GM19351 (cell line): Measurements from ENCODE around the gene IL20.

Experiments used
- ATAC-seq: cut with Tn5 transposase; IDR thresholded peaks from one replicate; pipeline ENCODE4 v1.9.1; 2021; ENCODE audit warnings: mild to moderate bottlenecking, moderate library complexity; ENCODE audit not compliant: unreplicated experiment

IL20 gene

DNA sequence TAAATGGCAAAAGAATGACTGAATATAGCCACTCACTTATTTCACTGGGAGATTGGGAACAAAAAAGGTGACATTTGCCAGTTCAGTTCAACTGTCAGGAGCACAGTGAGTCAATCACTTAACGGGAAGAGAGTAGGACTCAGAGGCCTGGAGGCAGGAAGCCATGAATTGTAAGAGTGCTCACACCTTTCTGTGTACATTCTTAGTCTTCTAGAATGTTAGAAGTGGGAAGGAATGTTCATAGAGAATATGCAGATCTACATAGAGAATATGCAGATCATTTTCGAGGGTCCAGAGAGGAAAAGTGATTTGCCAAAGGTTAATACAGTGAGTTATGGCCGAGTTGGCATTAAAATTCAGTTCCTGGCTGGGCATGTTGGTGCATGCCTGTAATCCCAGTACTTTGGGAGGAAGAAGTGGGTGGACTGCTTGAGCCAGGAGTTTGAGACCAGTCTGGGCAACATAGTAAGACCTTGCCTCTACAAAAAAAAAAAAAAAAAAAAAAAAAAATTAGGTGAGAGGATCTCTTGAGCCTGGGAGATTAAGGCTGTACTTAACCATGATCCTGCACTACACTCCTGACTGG lies 8.3 kb downstream of the IL20 start:
- no peak for ATAC-seq

DNA sequence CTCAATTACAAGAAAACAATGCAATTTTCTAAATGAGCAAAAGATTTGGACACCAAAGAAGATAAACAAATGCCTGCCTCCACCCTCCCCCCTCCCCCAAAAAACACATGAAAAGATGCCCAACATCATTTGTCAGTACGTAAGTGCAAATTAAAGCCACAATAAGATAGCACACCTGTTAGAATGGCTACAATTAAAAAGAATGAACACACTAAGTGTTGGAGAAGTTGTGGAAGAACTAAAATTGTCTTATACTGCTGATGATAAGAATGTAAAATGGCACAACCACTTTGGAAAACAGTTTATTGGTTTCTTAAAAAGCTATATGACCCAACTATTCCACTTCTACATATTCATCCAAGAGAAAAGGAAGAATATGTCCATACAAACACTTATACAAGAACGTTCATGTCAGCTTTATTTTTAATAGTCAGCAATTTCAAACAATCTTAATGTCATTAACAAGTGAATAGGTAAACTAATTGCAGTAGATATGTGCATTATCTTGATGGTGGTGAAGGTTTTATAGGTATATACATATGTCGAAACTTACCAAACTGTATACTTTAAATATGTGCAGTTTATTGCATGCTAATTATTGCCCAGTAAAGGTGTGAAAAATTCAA lies 10.4 kb downstream of the IL20 start:
- no peak for ATAC-seq

DNA sequence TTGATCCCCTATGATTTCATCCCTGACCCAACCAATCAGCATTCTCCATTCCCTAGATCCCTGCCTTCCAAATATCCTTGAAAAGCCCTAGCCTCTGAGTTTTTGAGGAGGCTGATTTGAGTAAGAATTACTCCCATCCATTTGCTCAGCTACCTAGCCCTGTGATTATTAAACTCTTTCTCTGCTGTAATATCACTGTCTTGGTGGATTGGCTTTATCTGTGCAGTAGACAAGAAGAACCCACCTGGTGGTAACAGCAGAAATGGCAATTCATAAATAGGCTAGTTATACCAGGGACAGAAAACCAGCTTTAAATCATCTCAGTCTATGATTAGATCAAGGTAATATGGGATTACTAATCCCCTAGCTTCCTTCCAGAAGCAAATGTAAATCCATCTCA lies 13.0 kb downstream of the IL20 start:
- no peak for ATAC-seq

DNA sequence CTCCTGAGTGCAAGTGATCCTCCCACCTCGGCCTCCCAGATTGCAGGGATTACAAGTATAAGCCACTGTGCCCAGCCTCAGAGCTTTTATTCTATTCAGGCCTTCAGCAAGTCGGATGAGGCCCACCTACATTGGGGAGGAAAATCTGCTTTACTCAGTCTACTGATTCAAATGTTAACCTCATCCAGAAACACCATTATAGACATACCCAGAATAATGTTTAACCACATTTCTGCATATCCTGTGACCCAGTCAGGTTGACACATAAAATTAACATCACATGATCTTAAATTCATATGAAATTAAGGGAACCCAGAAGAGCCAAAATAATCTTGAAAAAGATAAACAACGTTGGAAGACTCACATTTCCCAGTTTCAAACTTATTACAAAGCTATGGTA lies 14.9 kb downstream of the IL20 start:
- ATAC-seq, result no peak

DNA sequence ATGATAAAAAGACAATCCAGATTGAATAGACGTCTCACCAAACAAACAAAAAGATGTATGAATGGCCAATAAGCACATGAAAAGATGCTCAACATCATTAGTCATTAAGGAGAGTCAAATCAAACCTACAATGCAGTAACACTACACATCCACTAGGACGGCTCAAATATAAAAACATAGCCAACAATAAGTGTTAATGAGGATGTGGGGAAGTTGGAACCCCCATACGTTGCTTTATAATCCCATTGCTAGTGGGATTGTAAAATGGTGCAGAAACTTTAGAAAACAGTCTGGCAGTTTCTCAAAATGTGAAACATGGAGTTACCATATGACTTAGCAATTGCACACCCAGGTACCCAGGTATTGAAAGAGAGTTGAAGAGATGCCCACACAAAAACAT lies 17.1 kb downstream of the IL20 start:
- no peak for ATAC-seq

DNA sequence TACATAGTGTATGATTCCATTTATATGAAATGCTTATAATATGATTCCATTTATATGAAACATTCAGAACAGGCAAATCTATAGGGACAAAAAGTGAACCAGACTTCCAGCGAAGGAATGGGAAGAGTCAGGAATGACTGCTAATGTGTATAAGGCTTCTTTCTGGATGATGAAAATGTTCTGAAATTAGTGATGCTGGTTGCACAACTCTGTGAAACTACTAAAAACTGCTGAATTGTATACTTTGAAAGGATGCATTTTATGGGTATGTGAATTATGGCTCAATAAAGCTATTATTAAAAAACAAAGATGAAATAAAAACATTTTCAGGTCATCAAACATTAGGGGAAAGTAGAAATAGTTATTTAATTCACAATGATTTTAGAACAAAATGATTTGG lies 17.7 kb downstream of the IL20 start:
- ATAC-seq, result no peak

DNA sequence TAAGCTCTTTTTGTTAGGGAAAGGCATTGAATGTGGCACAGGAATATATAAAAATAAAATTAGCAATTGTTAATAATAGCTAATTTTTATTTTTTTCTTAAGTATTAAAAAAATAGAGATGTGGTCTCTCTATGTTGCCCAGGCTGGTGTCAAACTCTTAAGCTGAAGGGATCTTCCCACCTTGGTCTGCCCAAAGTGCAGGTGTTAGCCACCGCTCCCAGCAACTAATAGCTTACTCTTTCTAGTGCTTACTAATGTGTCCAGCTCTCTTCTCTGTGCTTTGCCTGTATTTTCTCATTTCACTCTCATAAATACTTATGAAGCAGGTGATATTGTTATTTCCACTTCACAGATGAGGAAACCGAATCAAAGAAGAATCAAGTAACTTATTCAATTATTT lies 18.5 kb downstream of the IL20 start:
- ATAC-seq, result no peak

DNA sequence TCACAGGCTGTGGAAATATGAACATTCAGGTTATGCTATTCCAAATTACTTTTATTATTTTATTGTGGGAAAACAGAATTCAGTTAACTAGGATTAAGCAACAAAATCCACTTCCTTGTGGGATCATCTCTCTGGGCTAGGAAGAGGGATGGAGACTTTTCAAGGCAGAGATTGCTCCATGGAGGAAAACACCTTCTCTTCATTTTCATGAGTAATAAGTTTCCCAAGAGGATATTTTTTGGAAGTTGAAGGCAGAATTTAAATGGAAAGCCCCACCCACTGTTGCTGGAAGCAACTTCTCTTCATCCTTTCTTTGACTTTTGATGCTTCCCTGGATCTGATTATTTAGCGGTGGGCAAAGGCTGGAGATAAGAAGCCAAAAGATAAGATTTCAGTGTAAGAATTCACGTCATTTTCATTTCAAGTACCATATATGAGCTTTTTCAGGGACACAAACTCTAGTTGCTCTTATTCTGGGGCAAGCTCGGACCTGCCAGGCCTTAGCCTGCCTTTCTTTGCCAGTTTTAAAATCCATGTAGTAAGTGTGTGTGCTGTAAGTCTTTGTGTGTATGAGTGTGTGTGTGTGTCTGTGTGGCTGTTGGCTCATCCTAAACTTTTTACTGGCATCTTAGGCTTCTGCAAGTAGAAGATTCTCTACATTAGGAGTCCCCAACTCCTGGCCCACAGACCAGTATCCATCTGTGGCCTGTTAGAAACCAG lies 20.1 kb downstream of the IL20 start:
- ATAC-seq, result no peak

DNA sequence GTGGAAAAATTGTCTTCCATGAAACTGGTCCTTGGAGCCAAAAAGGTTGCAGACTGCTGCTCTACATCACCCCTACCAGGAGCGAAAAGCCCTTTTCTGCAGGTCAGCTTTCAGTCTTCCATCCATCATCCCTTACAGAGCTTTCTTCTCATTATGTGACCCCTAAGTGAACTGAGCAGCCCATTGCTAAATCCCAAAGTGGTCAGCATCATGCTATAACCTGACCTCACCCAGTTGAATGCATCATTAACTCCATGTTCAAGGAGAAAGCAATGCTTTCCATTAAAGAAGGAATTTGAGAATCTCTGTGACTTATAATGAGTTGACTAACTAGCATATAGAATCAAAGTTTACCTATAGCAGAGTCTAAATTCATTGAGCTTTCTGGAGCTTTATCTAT lies 21.4 kb downstream of the IL20 start:
- ATAC-seq, result no peak

DNA sequence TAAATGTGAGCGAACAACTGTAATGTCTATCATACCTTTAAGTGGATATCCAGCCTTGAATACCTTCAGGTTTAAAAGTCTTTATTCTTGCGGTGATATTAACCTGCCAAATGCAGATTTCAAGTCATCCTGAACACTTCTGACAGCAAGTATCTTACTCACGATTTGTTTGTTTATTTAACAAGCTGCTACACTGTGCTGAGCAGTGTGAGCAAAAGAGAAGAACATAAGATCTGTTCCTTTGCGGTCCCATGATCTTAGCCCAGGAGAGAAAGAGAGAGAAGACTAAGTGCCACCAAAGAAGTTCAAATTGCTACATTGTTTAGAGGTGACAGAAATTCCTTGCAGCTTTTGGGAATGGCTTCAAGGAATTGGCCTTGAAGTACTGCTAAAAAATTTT lies 22.3 kb downstream of the IL20 start:
- ATAC-seq, result no peak

DNA sequence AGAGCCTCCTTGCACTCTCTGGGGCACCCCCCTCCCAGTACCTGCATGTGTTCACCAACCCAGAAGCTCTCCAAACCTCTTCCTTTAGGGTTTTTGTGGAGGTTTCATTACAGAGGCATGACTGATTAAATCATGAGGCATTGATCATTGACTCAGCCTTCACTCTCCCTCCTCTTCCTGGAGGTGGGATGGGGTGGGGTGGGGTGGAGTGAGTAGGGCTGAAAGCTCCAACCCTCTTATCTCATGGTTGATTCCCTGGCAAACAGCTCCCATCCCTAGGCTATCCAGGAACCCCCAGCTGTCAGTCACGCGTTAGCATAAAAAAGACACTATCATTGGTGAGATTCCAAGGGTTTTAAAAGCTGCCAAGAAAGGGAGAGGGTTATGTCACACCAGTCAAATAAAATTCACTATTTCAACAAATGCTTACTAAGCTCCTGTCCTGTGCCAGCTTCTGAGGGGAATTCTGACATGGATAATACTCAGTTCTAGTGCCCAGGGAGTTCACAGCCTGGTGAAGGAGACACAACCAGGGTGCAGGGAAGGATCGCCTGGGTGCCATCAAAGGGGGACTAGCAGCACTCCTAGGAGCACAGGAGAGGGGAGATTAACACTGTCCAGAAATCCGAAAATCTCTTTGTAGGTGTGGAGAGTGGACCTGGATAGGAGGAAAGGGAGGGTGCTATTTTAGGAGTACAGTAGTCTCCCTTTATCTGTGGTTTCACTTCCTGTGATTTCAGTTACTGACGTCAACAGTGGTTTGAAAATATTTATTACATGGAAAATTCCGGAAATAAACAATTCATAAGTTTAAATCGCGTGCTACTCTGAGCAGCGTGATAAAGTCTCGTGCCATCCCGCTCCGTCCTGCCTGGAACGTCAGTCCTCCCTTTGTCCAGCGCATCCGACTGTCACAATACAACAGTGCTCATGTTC lies 25.0 kb downstream of the IL20 start:
- no peak for ATAC-seq

DNA sequence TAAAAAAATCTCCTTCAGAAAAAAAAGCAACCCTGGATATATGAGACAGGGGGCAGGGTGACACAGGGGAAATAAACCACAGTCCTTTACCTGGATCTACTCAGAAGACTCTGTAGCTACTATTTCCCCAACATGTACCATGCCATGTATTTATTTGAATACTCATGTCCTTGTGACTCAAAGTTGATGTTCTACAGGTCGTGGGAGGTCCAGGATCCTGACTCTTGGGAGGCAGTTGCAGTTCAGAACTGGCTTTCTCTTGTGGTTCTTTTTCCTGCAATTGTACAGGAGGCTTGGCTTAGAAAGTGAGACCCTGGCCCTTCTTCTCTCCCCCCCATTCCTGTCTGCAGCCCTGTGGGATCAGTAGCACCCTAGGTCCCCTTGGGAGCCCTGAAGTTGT lies 26.0 kb downstream of the IL20 start:
- ATAC-seq, result no peak

DNA sequence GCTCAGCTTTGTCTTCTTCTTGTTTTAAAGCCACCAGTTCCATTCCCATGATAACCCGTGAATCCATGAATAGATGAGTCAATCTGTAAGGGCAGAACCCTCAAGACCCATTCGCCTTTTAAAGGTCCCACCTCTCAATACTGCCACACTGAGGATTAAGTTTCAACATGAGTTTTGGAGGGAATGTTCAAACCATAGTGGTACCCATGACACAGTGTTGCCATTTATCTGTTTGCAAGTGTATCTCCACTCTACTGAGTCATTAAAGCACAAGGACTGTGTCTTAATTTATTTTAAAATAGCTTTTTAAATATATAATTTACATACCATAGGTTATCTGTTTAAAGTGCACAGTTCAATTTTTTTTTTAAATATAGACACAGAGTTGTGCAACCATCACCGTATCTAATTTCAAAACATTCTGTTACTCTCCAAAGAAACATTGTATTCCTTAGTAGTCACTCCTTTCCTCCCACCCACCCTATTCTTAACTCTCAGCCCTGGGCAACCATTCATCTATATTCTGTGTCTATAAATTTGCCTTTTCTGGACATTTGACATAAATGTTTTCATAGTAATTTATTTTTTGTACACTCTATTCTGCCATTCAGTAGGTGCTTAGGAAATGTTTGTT lies 27.0 kb downstream of the IL20 start:
- ATAC-seq, result no peak

DNA sequence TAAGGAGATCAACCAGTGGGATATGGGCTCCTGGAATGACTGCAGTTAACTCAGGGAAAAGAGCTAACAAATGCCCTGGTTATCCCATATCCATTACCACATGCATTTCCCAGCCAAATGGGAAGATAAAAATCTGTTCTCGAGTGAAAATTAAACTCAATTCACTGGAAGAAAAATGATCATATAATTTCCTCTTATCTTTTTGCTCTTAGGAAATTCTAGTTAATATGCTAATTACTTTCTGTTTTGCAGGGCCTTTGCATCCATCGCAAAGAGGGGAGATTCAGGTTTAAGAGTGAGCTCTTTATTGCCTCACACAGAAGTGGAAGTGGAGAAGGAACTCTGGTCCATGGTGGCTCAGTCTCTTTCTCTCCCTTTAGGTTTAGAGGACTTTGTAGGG lies 28.0 kb downstream of the IL20 start:
- no peak for ATAC-seq

DNA sequence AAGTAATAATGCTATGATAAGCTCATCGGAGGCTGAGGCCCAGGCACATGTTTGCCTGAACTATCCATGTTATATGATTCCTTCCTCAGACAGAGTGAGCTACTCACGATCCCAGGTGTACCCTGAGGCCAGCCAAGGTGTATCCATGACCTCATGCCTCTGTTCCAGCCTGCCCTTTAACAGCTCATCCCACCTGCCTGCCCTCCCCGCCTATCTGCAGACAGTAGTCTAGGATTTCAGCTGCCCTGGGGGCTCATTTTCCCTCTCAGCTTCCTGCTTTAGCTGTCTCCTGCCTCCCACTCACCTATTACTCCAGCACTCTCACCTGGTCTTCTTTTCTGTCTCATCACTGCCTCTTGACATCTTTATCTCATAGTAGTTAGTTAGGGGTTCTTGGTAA lies 29.9 kb downstream of the IL20 start:
- ATAC-seq, result no peak

DNA sequence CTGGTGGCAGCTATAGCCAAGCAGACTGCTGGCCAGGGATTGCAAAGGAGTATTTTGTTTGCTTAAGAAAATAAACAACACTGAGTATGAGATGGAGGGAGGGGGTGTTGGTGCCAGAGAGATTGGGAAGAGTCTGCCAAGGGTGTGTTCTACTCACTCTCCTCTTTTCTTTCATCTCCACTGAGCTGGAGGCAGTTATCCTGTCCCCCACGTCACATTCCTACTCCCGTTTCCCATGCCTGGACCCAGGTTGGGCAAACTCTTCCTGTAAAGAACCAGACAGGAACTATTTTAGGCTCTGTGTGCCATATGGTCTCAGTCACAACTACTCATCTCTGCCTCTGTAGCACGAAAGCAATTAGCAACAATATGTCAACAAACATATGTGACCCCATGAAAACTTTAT lies 30.4 kb downstream of the IL20 start:
- no peak for ATAC-seq

DNA sequence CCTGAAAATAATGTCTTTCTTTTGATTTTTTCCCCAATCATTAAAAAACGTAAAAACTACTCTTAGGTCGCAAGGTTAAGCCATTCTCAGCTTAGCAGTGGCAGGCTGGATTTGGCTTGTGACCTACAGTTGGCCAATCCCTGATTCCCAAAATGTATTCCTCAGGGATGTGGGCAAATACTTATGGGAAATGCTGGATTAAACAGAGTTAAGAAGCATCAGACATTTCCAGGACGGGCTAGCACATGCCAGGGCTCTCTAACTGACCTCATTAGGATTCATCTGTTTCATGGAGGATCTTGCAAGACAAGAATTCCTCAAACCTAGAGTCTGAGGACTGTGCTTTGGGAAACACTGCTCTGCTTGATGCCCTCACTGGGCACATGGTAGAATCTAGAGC lies 30.8 kb downstream of the IL20 start:
- ATAC-seq, result no peak

DNA sequence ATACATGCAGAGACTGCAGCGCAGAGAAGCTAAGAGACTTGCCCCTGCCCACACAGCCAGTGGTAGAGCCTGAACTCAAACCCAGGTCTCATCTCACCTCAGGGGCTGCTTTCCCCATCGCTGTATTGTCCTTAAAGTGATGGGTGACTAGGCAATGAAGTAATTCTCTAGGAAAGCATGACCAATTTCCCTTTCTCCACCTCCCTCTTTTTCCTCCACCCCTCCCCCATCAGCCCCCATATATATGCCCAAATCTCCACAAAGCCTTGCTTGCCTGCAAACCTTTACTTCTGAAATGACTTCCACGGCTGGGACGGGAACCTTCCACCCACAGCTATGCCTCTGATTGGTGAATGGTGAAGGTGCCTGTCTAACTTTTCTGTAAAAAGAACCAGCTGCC lies 31.8 kb downstream of the IL20 start, which contains the start of gene IL24:
Gene IL24 (plus strand): TSS at position 269 of the 400 bp plus-strand sequence. CDS start 390 bp downstream, outside the sequence.
- ATAC-seq, result no peak

DNA sequence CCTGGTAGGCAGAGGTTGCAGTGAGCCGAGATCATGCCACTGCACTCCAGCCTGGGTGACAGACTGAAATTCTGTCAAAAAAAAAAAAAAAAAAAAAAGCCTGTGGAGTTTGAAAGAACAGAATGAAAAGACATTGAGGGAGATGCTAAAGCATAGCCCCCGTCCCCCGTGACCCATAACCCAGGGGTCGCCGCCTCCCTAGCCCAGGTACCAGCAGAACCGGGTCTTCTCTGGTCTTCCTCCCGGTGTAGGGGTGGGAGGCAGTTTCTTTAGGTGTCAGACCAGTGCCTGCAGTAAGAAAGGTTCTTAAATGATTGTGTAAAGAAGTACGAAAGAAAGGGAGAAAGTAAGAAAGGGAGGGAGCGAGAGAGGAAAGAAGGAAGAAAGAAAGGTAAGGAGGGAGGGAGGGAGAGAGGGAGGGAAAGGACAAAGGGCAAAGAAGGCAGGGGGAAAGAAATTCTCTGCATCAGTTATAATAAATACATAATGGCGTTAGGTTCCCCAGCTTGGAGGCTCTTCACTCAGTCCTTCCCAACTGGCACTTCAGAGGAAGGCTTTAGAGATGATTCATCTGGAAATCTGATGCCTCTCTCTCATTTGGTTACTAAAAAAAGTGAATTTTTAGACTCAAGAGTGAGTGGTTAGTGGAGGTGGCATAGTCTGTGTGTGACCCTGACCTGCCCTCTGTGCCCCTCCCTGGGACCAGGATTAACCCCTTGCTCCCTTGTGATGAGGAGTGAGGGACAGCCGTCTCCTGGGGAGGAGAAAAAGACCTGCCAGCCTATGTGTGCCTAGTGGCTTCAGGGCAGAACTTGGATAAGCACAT lies 32.9 kb downstream of the IL20 start:
- ATAC-seq, result no peak

DNA sequence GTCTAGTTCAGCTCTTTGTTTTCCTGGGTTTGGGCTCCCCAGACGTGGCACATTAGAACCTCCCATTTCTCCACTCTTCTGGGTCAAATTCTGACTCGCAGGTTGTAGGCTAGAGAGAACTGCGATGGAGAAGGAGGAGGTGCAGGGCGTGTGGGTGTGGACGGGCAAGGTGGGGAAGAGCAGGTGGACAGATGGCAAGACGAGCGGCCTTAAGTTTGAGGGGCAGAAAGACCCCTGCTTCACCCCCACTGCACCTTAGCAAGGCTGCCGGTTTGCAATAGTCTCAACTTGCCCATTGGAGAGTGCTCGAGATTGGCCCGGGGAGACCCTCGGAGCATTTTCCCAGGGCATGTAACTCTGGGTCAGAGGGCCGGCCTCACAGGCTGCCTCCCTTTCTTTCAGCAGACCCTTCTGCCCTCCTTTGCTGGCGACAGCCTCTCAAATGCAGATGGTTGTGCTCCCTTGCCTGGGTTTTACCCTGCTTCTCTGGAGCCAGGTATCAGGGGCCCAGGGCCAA lies 33.5 kb downstream of the IL20 start:
- ATAC-seq, result no peak
